ENCODE results near the gene DEAF1. TPM values are rescaled to one million over a fixed set of nuclear protein-coding genes. Genes with fewer than 3 reads are reported as not detected.

Gene DEAF1
- total RNA-seq, 1 donor from 2014 or later: 62.7 TPM

- no peak for DNase-seq (ENCODE audit: low read depth)
Measured at GRCh38 chr11:624705-625635, 70.1 kb downstream of the DEAF1 start, which contains the start of gene CDHR5. Gene CDHR5, minus strand, starts transcription at chr11:624955. Its CDS starts 53 bp downstream, at chr11:624902.

DNA sequence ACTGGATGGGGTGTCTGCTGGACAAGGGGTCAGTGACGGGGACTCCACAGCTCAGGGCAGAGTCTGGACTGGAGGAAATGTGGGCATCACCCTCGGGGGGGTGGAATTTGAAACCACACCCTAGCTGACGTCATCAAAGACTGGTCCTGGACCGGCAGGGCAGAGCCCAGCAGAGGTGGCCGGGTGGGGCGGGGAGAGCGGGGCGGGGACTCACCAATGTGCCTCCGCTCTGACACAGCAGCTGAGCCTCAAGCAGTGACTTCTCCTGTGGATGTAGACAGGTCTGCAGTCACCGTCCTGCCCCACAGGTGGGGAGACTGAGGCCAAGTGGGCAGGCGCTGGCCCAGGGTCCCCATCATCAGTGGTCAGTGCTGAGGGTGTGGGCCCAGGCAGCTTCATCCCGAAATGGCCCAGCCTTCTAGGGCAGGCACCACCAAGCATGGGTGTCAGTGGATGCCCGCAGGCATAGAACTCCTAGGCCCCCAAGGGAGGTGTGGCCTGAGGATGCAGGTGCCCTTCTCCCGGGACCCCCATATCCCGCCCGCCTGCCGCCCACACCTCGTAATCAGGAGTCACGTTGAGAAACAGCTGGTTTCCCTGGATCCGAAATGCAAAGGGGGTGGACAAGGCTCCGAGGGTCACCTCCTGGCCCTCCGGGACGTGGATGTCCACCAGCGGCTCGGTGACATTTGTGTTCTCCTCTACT, 70.9 kb downstream of the DEAF1 start:
- peak; percentile 26 for DNase-seq (ENCODE audit: low read depth)

DNA sequence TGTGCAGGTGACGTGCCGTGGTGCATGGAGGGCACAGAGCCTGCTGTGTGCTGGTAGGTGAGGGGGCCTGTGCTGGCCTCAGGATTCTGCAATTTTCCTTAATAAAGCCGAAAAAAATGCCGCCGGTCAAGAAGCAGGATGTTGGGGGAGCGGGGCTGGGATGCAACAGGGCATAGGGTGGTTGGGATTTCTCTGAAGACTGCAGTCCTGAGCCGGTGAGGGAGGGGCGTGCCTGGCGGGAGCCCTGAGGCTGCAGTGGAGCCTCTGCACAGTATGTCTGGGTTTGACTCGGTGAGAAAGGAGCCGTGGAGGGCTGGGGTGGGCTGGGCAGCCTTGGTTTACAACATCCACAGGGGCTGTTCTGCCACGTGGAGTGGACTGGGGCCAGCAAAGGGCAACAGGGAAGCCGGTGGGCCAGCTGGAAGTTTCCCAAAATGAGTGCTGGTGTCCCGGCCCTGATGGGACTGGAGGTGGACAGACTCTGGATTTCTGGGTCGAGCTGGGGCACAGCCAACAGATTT, 71.6 kb downstream of the DEAF1 start:
- no peak for DNase-seq (ENCODE audit: low read depth)

DNA sequence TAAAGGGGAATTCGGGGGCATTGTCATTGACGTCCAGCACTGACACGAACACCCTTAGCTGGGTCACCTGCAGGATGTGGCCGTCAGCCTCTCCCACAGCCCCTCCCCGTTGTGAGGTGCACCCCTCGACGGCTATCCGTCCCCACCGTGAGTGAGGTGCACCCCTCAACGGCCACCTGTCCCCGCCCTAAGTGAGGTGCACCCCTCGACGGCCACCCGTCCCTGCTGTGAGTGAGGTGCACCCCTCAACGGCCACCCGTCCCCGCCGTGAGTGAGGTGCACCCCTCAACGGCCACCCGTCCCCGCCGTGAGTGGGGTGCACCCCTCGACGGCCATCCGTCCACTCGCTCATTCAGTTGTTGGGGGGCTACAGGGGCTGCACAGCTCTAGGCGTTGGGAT, 73.2 kb downstream of the DEAF1 start:
- DNase-seq (ENCODE audit: low read depth): no peak

DNA sequence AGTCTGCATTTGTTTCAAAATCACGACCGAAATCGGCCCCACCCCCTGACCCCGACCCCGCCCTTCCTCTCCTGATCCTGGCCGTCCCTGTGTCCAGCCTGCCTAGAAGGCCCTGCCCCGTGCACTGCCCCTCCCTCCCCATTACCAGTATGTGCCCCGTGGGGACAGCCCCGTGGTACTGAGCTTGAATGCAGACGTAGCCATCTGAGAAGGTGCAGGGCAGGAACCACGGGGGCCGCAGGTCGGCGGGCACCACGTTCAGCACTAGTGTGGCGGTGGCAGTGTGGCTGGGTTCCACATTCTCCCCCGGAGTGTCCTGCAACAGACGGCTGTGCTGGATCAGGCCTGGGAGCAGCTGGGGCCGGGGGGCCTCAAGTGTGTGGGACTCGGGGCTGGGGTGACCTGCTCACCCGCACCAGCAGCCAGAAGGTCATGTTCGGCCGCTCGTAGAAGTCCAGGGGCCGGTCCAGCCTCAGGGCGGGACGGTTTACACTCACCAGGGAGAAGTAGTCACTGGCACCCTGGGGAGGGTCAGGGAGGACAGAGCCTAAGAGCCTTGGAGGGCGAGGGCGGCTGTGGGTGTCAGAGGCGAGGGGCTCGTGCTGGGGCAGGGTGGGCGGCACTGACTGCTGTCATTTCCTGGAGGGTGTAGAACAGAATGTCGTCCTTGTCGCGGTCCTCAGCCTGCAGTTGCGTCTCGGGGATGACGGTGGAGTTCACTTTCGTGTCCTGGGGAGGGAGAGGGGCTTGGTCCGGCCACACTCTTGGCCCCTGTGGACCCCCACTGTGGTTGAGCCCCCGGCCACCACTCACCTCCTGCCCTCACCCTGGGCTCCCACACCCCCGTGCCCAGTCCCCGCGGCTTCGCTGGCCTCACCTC, 73.8 kb downstream of the DEAF1 start:
- no peak for DNase-seq (ENCODE audit: low read depth)

DNA sequence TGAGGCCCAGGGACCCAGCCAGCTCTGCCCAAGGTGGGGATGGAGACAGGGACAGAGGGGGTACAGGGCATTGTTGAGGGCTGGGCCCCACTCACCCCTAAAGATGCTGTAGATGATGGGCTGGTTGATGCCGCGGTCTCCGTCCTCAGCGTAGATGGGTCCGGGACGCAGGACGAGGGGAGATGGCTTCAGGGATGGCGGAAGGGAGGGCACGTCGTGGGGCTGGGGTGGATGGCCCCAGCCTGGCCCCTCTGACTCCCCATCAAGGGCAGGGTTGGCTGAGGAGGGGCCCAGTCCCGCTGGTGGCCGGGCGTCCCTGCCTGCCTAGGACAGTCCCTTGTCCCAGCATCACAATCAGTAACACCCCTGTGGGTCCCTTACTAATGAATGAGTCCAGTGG, 74.8 kb downstream of the DEAF1 start:
- DNase-seq (ENCODE audit: low read depth): no peak

GRCh38 chr11:619628-620050, 75.4 kb downstream of the DEAF1 start:
- DNase-seq (ENCODE audit: low read depth): no peak

- no peak for DNase-seq (ENCODE audit: low read depth)
Measured at GRCh38 chr11:618856-619627, 76.0 kb downstream of the DEAF1 start.

GRCh38 chr11:617912-618682, 76.9 kb downstream of the DEAF1 start:
- DNase-seq (ENCODE audit: low read depth): no peak

- DNase-seq (ENCODE audit: low read depth): no peak
Measured at GRCh38 chr11:617199-617911, 77.7 kb downstream of the DEAF1 start.

- DNase-seq (ENCODE audit: low read depth): no peak
Measured at GRCh38 chr11:616320-617198, 78.5 kb downstream of the DEAF1 start.

DNA sequence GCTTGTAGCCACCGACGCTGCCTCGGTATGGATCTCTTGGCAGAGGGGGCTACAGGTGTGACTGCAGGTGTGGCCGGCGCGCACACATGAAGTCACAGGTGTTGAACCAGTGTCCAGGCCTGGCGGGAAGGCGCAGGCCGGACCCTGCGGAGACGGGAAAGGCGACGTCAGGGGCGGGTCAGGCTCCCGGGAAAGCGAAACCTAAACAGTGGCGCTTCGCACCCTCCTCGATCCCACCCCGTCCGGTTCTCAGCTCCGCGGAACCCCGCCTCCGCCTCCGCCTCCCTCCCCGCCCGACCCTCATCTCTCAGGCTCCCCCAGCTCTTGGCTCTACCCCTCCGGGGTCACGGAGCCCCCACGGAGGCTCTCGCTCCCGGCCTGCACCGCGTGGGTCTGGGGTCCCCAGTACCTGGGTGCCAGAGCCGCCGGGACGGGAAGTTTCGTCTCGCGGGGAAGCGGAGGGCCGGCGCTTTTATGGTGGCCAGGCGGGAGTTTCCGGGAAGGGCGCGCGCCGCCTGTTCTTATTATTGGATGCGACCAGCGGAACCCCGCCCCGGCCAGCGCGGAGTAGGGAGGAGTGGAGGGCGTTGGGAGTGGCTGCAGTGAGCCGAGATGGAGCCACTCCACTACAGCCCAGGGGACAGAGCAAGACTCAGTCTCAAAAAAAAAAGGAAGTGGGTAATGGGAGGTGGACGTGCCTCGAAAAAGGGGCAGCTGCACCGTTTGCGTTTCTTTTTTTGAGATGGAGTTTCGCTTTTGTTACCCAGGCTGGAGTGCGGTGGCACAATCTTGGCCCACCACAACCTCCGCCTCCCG, 79.3 kb downstream of the DEAF1 start, which contains the start of gene IRF7:
Gene IRF7, minus strand, starts transcription at position 447 of the 816 bp plus-strand sequence. CDS start 586 bp downstream, outside the sequence.
- DNase-seq (ENCODE audit: low read depth): peak; percentile 69

DNA sequence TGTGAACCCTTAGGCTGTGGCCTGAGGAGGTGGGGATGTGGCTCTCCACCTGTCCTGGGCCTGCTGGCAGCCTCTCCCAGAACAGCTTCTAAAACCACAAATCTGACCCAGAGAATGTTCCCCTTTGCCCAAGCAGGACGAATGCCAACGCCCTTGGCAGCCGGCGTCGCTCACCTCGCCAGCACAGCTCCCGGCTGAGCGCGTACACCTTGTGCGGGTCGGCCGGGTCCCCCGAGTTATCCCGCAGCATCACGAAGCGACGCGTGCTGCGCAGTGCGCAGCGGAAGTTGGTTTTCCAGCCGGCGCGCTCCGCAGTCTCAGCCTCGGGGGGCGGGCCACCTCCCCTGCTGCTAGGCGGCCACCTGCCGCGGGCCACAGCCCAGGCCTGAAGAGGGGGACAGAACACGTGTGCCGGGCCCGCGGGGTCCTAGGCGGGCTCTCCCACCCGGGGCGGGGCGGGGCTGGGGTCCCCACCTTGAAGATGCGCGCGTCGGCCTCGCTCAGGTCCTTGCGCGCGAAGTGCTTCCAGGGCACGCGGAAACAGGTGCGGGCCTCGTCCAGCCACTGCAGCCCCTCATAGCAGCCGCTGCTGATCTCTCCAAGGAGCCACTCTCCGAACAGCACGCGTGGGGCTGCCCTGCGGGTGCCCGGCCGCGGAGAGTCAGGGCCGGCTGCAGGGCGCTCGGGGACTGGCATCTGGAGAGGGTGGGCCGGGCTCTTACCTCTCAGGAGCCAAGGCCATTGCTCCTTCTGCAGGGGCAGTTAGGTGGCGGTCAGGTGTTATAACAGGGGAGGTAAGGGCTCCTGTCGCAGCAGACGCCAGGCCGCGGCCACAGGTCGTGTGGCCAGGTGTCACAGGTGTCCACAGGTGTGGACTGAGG, 80.2 kb downstream of the DEAF1 start:
- no peak for DNase-seq (ENCODE audit: low read depth)

DNA sequence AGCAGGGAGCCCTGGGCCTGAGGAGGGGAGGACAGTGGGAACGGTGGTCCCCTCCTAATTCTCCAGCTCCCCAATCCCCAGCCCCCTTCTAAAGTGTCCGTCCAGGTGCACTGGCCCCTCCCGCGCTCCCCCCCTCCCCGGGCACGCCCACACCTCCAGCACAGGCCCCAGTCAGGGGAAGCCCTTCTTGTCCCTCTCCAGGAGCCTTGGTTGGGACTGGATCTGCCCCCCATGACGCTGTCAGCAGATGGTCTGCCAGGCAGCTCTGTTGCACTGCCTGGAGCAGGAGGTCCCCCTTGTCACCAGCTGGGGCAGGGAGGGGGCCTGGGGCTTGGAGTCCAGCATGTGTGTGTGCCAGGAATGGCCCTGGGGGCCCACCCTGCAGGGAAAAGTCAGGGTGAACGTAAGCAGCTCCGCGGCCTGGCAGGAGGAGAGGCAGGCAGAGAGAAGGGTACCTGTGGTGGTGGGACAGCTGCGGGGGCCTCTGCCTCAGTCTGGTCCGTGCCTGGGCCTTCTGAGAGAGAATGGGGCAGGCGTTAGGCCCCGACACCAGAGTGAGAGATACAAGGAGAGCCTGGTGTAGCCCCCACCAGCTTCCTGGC, 80.9 kb downstream of the DEAF1 start:
- no peak for DNase-seq (ENCODE audit: low read depth)

- peak; percentile 40 for DNase-seq (ENCODE audit: low read depth)
Measured at GRCh38 chr11:613369-613968, 81.6 kb downstream of the DEAF1 start.

DNA sequence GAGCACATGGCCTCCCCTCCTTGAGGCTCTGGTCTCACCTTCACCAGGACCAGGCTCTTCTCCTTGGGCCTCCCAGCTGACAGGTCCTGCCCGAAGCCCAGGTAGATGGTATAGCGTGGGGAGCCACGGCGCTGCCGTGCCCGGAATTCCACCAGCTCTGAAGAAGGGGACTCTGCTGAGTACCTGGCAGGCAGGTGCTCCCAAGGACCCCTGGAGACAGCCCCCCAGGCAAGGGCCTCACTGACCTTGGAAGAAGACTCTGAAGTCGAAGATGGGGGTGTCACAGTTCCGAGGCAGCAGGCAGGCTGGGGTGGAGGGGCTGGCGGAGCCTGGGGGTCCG, 82.1 kb downstream of the DEAF1 start:
- no peak for DNase-seq (ENCODE audit: low read depth)

All from renal cortical epithelial cell (primary cell).